HCT116 (cell line): ENCODE data around the gene UBQLNL. TPM values are rescaled to one million over a fixed set of nuclear protein-coding genes. Genes with fewer than 3 reads are reported as not detected.

Experiments
- ATAC-seq: fragments of 200-7000 bp; cut with Tn5 transposase; 2 replicates; pipeline ENCODE4 v1.9.1; 2020; ENCODE audit warnings: mild to moderate bottlenecking, moderate library complexity
- BruUV-seq: library from RNA; stranded (reverse); fragments of 400-500 nt; replicated peaks from 2 replicates; lab custom pipeline; 2021; lab: Mats Ljungman, UMichigan
- CTCF ChIA-PET: fragments of 300-600 bp; sonication (Branson Sonifier 250); formaldehyde crosslinking; loops from one replicate; lab custom pipeline; 2021; ENCODE audit warnings: antibody characterized with exemption; lab: Charles Lee
- POLR2A ChIA-PET: fragments of 300-600, 350-600 bp; sonication (Branson Sonifier 250); formaldehyde crosslinking; loops from one replicate; lab custom pipeline; 2021; ENCODE audit warnings: antibody characterized with exemption; lab: Charles Lee
- RAD21 ChIA-PET, 2 experiments: fragments of 300-600 bp; sonication (Branson Sonifier 250); formaldehyde crosslinking; loops; one replicate each; lab custom pipeline; 2023; ENCODE audit warnings: low total read pairs in 2 of 2; ENCODE audit not compliant: uncharacterized antibody in 2 of 2, unreplicated experiment in 2 of 2, low non-redundant PET in 1 of 2; lab: Charles Lee
- DNase-seq: peaks from one replicate; pipeline ENCODE4 v3.0.0-alpha.2; 2010; ENCODE audit warnings: low read depth, low spot score
- H2AFZ ChIP-seq: fragments of 200-600 bp; shearing (Covaris generic), sonication (generic); 2 replicates; pipeline ENCODE4 v1.6.1; 2017; ENCODE audit warnings: low read depth, mixed run types, mixed read lengths, antibody characterized with exemption, low read length; ENCODE audit not compliant: poor library complexity, severe bottlenecking
- H3K27ac ChIP-seq: 2 replicates; pipeline ENCODE4 v1.5.1; 2012; ENCODE audit warnings: low read depth, low read length
- H3K27me3 ChIP-seq: fragments of 200-600 bp; sonication (generic); 2 replicates; pipeline ENCODE4 v1.6.1; 2016; ENCODE audit warnings: mixed run types, low read length, mixed read lengths; ENCODE audit not compliant: insufficient read depth
- H3K36me3 ChIP-seq, 2 experiments: fragments of 200-500 bp in 1 of 2; fragments of 200-600 bp in 1 of 2; sonication (Bioruptor generic) in 1 of 2; sonication (generic) in 1 of 2; 2 replicates each; pipeline versions ENCODE4 v1.5.1 to v1.6.1; 2014 to 2016; ENCODE audit warnings: low read length in 2 of 2, inconsistent platforms in 1 of 2, mixed read lengths in 1 of 2, mixed run types in 1 of 2; ENCODE audit not compliant: insufficient read depth in 2 of 2, control insufficient read depth in 1 of 2
- H3K4me1 ChIP-seq, 2 experiments: fragments of 200-600 bp in 1 of 2; sonication (generic) in 1 of 2; 2 replicates each; pipeline versions ENCODE4 v1.5.1 to v1.6.1; 2012 to 2017; ENCODE audit warnings: low read length in 2 of 2, inconsistent platforms in 1 of 2, mild to moderate bottlenecking in 1 of 2, mixed read lengths in 1 of 2, mixed run types in 1 of 2, moderate library complexity in 1 of 2; ENCODE audit not compliant: insufficient read depth in 2 of 2, control insufficient read depth in 1 of 2
- H3K4me2 ChIP-seq: fragments of 200-600 bp; sonication (generic); 2 replicates; pipeline ENCODE4 v1.6.1; 2017; ENCODE audit warnings: mixed run types, low read length, mixed read lengths
- H3K4me3 ChIP-seq, 2 experiments: fragments of 200-600 bp in 1 of 2; sonication (generic) in 1 of 2; replicated peaks in 1 of 2; 2 replicates each; pipeline ENCODE4 v1.5.1; 2011 to 2016; ENCODE audit warnings: low read length in 2 of 2, control low read depth in 1 of 2, low read depth in 1 of 2, mild to moderate bottlenecking in 1 of 2, mixed read lengths in 1 of 2, mixed run types in 1 of 2
- H3K79me2 ChIP-seq: fragments of 200-600 bp; sonication (generic); 2 replicates; pipeline ENCODE4 v1.6.1; 2017; ENCODE audit warnings: mild to moderate bottlenecking, mixed run types, low read length, moderate library complexity, mixed read lengths; ENCODE audit not compliant: insufficient read depth
- H3K9ac ChIP-seq: fragments of 200-600 bp; sonication (generic); 2 replicates; pipeline ENCODE4 v1.6.1; 2016; ENCODE audit warnings: low read length, mixed read lengths
- H3K9me2 ChIP-seq: fragments of 200-600 bp; sonication (generic), shearing (Covaris generic); 2 replicates; pipeline ENCODE4 v1.6.1; 2017; ENCODE audit warnings: mixed run types, mild to moderate bottlenecking, moderate library complexity; ENCODE audit not compliant: insufficient read depth
- H3K9me3 ChIP-seq, 2 experiments: fragments of 200-500 bp in 1 of 2; fragments of 200-600 bp in 1 of 2; sonication (Bioruptor generic) in 1 of 2; sonication (generic) in 1 of 2; 2 replicates each; pipeline ENCODE4 v1.6.1; 2014 to 2017; ENCODE audit warnings: low read length in 2 of 2, mixed read lengths in 2 of 2, inconsistent platforms in 1 of 2, low read depth in 1 of 2, mild to moderate bottlenecking in 1 of 2, mixed run types in 1 of 2, moderate library complexity in 1 of 2; ENCODE audit not compliant: control insufficient read depth in 1 of 2, insufficient read depth in 1 of 2
- H4K20me1 ChIP-seq: fragments of 200-600 bp; sonication (generic), shearing (Covaris generic); 2 replicates; pipeline ENCODE4 v1.6.1; 2017; ENCODE audit warnings: mixed run types, mild to moderate bottlenecking, moderate library complexity; ENCODE audit not compliant: insufficient read depth
- CEBPB ChIP-seq: IDR thresholded peaks from 2 replicates; pipeline ENCODE4 v1.6.1; 2012; ENCODE audit warnings: low read depth
- EZH2 ChIP-seq: fragments of 200-600 bp; sonication (generic); IDR thresholded peaks from 2 replicates; pipeline ENCODE4 v1.6.1; 2017; ENCODE audit warnings: antibody characterized with exemption, mixed run types
- TCF7L2 ChIP-seq: IDR thresholded peaks from 2 replicates; pipeline ENCODE4 v1.7.0; 2011; ENCODE audit warnings: borderline replicate concordance, inconsistent platforms; ENCODE audit not compliant: insufficient read depth, insufficient read length; ENCODE audit errors: extremely low read depth
- ZNF274 ChIP-seq: fragments of 200-500 bp; sonication (Bioruptor generic); IDR thresholded peaks from 2 replicates; pipeline ENCODE4 v1.6.1; 2014; ENCODE audit warnings: mild to moderate bottlenecking, low read depth, low read length, inconsistent platforms
- intact Hi-C: fragments of 100-400 bp; cut with micrococcal nuclease; formaldehyde crosslinking; loops from 2 replicates; pipeline ENCODE4 v1.10.0; 2022
- total RNA-seq: library from RNA; stranded (reverse); gene quantifications from one replicate; pipeline ENCODE4 v1.2.1, GENCODE V29; 2021; ENCODE audit not compliant: unreplicated experiment
- TF ChIP-seq, protein P1 (sequence below): IDR thresholded peaks from 2 replicates; pipeline ENCODE4 v1.6.1; 2012; ENCODE audit warnings: low read depth

Gene UBQLNL
- total RNA-seq, 1 experiment from 2014 or later = not detected

GRCh38 chr11:5557751-5558150, 41.3 kb upstream of the UBQLNL start:
- TF ChIP-seq CEBPB (no peak), EZH2 (no peak), TCF7L2 (no peak), ZNF274 (no peak)
- TF ChIP-seq, protein P1, sequence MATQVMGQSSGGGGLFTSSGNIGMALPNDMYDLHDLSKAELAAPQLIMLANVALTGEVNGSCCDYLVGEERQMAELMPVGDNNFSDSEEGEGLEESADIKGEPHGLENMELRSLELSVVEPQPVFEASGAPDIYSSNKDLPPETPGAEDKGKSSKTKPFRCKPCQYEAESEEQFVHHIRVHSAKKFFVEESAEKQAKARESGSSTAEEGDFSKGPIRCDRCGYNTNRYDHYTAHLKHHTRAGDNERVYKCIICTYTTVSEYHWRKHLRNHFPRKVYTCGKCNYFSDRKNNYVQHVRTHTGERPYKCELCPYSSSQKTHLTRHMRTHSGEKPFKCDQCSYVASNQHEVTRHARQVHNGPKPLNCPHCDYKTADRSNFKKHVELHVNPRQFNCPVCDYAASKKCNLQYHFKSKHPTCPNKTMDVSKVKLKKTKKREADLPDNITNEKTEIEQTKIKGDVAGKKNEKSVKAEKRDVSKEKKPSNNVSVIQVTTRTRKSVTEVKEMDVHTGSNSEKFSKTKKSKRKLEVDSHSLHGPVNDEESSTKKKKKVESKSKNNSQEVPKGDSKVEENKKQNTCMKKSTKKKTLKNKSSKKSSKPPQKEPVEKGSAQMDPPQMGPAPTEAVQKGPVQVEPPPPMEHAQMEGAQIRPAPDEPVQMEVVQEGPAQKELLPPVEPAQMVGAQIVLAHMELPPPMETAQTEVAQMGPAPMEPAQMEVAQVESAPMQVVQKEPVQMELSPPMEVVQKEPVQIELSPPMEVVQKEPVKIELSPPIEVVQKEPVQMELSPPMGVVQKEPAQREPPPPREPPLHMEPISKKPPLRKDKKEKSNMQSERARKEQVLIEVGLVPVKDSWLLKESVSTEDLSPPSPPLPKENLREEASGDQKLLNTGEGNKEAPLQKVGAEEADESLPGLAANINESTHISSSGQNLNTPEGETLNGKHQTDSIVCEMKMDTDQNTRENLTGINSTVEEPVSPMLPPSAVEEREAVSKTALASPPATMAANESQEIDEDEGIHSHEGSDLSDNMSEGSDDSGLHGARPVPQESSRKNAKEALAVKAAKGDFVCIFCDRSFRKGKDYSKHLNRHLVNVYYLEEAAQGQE = no peak
- Histone ChIP-seq H3K9me3 (no peaks in the 10 kb centered on the region), H3K9me2 (no peaks in the 10 kb centered on the region), H3K36me3 (no peaks in the 10 kb centered on the region), H3K27ac (no peak overlapping the region), H3K4me1 (no peaks in the 10 kb centered on the region), H3K4me2 (no peak overlapping the region), H3K79me2 (no peaks in the 10 kb centered on the region), H3K27me3 (peaks cover 40% of the 10 kb centered on the region), H3K4me3 (no peak overlapping the region), H4K20me1 (no peaks in the 10 kb centered on the region), H3K9ac (no peak overlapping the region), H2AFZ (no peak overlapping the region)
- no peak for DNase-seq
- no TSS peak for BruUV-seq
- CTCF ChIA-PET = interaction anchor here (1.2 kb wide), 1 partner anchor 333 kb away, joined by 3 read pairs; no protein-coding TSS in a partner anchor
- intact Hi-C loops = loop anchor here (10.0 kb wide), 1 partner anchor 353 kb away; the partner anchor contains the start of gene OR51V1
- ATAC-seq = no peak
- POLR2A ChIA-PET = interaction anchor here (1.0 kb wide), 1 partner anchor 52 kb away, joined by 3 read pairs; no protein-coding TSS in a partner anchor
- RAD21 ChIA-PET = no interaction called here
